ENCODE data around the gene PRAMEF17.
"Not testable (repeated sequence)": the region's sequence is repeated elsewhere in the genome, so short reads cannot be mapped to it uniquely, and the experiment has no call there.

The PRAMEF17 gene

DNA sequence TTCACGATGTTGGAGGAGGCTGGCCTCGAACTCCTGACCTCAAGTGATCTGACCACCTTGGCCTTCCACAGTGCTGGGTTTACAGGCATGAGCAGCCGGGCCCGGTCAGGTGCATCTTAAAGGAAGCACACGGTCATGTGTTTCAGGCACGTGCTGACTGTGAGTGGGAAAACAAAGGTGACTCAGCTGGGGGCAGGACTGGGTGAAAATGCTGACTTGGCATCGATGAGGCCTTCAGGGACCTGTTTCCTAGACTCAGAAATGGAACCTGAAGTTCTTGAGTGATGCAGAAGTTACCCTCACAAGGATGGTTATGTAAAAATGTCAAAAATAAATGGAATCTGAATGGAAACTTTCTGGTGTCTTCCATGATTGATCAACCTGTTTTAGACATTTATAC lies 3.6 kb downstream of the PRAMEF17 start:
- not testable (repeated sequence) for H3K4me1 ChIP-seq (ENCODE audit: control insufficient read depth, insufficient read depth, low read length); H3K36me3 ChIP-seq (ENCODE audit: control insufficient read depth, insufficient read depth, low read length); H3K4me3 ChIP-seq (ENCODE audit: low read depth, low read length); H3K27me3 ChIP-seq (ENCODE audit: control insufficient read depth, insufficient read depth, low read length); H3K9ac ChIP-seq (ENCODE audit: low read depth, low read length); H3K27ac ChIP-seq (ENCODE audit: low read depth, low read length)
- peaks cover 65% of the 10 kb centered on the region for H3K9me3 ChIP-seq (ENCODE audit: control insufficient read depth, insufficient read depth, low read length)

DNA sequence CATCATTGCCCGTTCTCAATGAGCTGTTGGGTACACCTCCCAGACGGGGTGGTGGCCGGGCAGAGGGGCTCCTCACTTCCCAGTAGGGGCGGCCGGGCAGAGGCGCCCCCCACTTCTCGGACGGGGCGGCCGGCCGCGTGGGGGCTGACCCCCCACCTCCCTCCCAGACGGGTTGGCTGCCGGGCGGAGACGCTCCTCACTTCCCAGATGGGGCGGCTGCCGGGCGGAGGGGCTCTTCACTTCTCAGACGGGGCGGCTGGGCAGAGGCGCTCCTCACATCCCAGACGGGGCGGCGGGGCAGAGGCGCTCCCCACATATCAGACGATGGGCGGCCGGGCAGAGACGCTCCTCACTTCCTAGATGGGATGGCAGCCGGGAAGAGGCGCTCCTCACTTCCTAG lies 5.3 kb downstream of the PRAMEF17 start:
- H3K4me3 ChIP-seq (ENCODE audit: low read depth, low read length); H3K27ac ChIP-seq (ENCODE audit: low read depth, low read length); H3K27me3 ChIP-seq (ENCODE audit: control insufficient read depth, insufficient read depth, low read length); H3K9ac ChIP-seq (ENCODE audit: low read depth, low read length); H3K4me1 ChIP-seq (ENCODE audit: control insufficient read depth, insufficient read depth, low read length); H3K36me3 ChIP-seq (ENCODE audit: control insufficient read depth, insufficient read depth, low read length): not testable (repeated sequence)
- H3K9me3 ChIP-seq (ENCODE audit: control insufficient read depth, insufficient read depth, low read length), result peaks cover 70% of the 10 kb centered on the region

DNA sequence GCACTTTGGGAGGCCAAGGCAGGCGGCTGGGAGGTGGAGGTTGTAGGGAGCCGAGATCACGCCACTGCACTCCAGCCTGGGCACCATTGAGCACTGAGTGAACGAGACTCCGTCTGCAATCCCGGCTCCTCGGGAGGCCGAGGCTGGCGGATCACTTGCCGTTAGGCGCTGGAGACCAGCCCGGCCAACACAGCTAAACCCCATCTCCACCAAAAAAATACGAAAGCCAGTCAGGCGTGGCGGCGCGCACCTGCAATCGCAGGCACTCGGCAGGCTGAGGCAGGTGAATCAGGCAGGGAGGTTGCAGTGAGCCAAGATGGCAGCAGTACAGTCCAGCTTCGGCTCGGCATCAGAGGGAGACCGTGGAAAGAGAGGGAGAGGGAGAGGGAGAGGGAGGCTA lies 5.9 kb downstream of the PRAMEF17 start:
- H3K4me3 ChIP-seq (ENCODE audit: low read depth, low read length); H3K36me3 ChIP-seq (ENCODE audit: control insufficient read depth, insufficient read depth, low read length); H3K27me3 ChIP-seq (ENCODE audit: control insufficient read depth, insufficient read depth, low read length); H3K4me1 ChIP-seq (ENCODE audit: control insufficient read depth, insufficient read depth, low read length); H3K9ac ChIP-seq (ENCODE audit: low read depth, low read length); H3K27ac ChIP-seq (ENCODE audit: low read depth, low read length): not testable (repeated sequence)
- H3K9me3 ChIP-seq (ENCODE audit: control insufficient read depth, insufficient read depth, low read length), result peaks cover 66% of the 10 kb centered on the region

DNA sequence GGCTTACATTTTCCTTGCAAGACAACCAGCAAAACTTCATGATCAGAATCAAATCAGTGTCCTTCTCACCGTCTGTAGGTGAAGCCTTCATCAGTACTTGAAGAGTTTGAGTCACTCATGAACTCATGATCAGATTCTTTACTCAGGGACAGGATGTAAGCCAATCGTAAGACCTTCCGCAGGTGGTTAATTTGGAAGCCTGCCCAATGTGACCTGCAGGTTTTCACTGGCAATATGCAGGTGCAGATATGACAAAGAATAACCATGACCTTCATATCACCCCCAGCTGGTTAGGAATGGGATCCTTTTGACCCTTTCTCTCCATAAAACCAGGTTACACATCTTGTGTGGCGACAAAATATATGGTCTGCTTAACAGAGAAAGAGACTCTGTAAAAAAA lies 18.4 kb downstream of the PRAMEF17 start:
- H3K9me3 ChIP-seq (ENCODE audit: control insufficient read depth, insufficient read depth, low read length), result peaks cover 74% of the 10 kb centered on the region
- H3K4me3 ChIP-seq (ENCODE audit: low read depth, low read length), result no peak overlapping the region
- H3K36me3 ChIP-seq (ENCODE audit: control insufficient read depth, insufficient read depth, low read length), result no peaks in the 10 kb centered on the region
- no peaks in the 10 kb centered on the region for H3K27me3 ChIP-seq (ENCODE audit: control insufficient read depth, insufficient read depth, low read length)
- H3K9ac ChIP-seq (ENCODE audit: low read depth, low read length), result no peak overlapping the region
- no peak overlapping the region for H3K27ac ChIP-seq (ENCODE audit: low read depth, low read length)
- H3K4me1 ChIP-seq (ENCODE audit: control insufficient read depth, insufficient read depth, low read length), result no peaks in the 10 kb centered on the region

DNA sequence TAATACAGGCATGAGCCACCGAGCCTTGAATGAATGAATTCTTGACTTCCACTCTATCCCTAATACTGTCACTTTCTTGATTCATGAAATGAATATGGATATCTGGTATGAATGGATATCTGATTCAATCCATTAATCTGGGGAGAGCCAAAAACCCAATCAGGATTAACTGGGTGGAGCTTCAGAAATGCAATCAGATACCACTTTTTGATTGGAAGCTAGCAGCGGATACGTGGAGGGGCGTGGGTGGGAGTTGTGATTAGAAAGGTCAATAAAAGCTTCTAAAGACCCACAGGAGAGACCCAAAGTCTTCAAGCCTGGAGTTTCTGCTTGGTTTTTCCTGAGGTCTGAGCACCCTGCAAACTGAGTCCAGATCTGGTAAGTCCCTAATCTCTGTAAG lies 20.7 kb downstream of the PRAMEF17 start, which contains the start of gene PRAMEF20:
TSS of gene PRAMEF20 (plus strand) at position 301 of the 400 bp plus-strand sequence. CDS start 5,905 bp downstream, outside the sequence.
- H3K27ac ChIP-seq (ENCODE audit: low read depth, low read length); H3K4me1 ChIP-seq (ENCODE audit: control insufficient read depth, insufficient read depth, low read length): not testable (repeated sequence)
- H3K9me3 ChIP-seq (ENCODE audit: control insufficient read depth, insufficient read depth, low read length), result peaks cover 76% of the 10 kb centered on the region

DNA sequence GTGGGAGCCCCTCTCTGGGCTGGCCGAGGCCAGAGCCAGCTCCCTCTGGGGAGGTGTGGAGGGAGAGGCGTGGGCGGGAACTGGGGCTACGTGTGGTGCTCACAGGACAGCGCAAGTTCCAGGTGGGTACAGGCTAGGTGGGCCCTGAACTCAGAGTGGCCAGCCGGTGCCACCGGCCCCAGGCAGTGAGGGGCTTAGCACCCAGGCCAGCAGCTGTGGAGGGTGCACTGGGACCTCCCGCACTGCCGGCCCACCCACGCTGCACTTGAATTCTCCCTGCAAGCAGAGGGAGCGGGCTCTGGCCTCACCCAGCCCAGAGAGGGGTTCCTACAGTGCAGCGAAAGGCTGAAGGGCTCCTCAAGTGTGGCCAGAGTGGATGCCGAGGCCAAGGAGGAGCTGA lies 41.1 kb downstream of the PRAMEF17 start:
- Histone ChIP-seq H3K4me3 (ENCODE audit: low read depth, low read length) (no peak overlapping the region), H3K9me3 (ENCODE audit: control insufficient read depth, insufficient read depth, low read length) (peaks cover 64% of the 10 kb centered on the region), H3K27ac (ENCODE audit: low read depth, low read length) (no peak overlapping the region), H3K36me3 (ENCODE audit: control insufficient read depth, insufficient read depth, low read length) (no peaks in the 10 kb centered on the region), H3K4me1 (ENCODE audit: control insufficient read depth, insufficient read depth, low read length) (no peaks in the 10 kb centered on the region), H3K9ac (ENCODE audit: low read depth, low read length) (no peak overlapping the region), H3K27me3 (ENCODE audit: control insufficient read depth, insufficient read depth, low read length) (no peaks in the 10 kb centered on the region)

More for the DNA sequence above, 20.7 kb downstream of the PRAMEF17 start, which contains the start of gene PRAMEF20:
- not testable (repeated sequence) for H3K36me3 ChIP-seq (ENCODE audit: control insufficient read depth, insufficient read depth, low read length); H3K27me3 ChIP-seq (ENCODE audit: control insufficient read depth, insufficient read depth, low read length); H3K9ac ChIP-seq (ENCODE audit: low read depth, low read length); H3K4me3 ChIP-seq (ENCODE audit: low read depth, low read length)

DNA sequence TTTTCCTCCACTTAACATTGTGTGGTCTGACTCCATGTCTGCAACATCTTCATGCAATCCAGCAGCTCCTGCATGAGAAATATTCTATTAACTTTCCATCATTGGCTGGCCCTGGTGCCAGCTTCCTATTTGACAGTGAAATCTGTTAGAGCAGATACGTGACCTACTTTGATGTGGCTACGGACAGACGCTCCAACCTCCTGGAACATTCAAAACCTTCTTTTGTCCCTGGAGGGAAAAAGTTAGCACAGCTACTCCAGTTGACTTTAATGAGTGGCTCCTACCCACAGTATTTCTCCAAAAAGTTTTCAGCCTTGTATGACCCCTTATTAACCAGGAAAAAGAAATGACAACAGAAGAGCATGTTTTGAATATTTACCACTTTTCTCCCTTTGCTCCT lies 42.8 kb downstream of the PRAMEF17 start:
- H3K27me3 ChIP-seq (ENCODE audit: control insufficient read depth, insufficient read depth, low read length), result no peaks in the 10 kb centered on the region
- no peak overlapping the region for H3K4me3 ChIP-seq (ENCODE audit: low read depth, low read length)
- peaks cover 71% of the 10 kb centered on the region for H3K9me3 ChIP-seq (ENCODE audit: control insufficient read depth, insufficient read depth, low read length)
- H3K36me3 ChIP-seq (ENCODE audit: control insufficient read depth, insufficient read depth, low read length), result no peaks in the 10 kb centered on the region
- no peak overlapping the region for H3K27ac ChIP-seq (ENCODE audit: low read depth, low read length)
- no peak overlapping the region for H3K9ac ChIP-seq (ENCODE audit: low read depth, low read length)
- H3K4me1 ChIP-seq (ENCODE audit: control insufficient read depth, insufficient read depth, low read length), result no peaks in the 10 kb centered on the region

DNA sequence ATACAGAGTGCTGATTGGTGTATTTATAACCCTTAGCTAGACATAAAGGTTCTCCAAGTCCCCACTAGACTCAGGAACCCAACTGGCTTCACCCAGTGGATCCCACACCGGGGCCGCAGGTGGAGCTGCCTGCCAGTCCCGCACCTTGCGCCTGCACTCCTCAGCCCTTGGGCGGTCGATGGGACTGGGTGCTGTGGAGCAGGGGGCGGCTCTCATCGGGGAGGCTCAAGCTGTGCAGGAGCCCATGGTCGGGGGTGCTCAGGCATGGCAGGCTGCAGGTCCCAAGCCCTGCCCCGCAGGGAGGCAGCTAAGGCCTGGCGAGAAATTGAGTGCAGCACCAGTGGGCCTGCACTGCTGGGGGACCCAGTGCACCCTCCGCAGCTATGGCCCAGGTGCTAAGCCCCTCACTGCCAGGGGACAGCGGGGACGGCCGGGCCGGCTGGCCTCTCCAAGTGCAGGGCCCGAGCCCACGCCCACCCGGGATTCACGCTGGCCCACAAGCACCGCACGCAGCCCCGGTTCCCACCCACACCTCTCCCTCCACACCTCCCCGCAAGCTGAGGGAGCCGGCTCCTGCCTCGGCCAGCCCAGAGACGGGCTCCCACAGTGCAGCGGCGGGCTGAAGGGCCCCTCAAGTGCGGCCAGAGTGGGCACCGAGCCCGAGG lies 44.4 kb downstream of the PRAMEF17 start:
- H3K4me1 ChIP-seq (ENCODE audit: control insufficient read depth, insufficient read depth, low read length); H3K27me3 ChIP-seq (ENCODE audit: control insufficient read depth, insufficient read depth, low read length); H3K4me3 ChIP-seq (ENCODE audit: low read depth, low read length); H3K27ac ChIP-seq (ENCODE audit: low read depth, low read length); H3K36me3 ChIP-seq (ENCODE audit: control insufficient read depth, insufficient read depth, low read length); H3K9ac ChIP-seq (ENCODE audit: low read depth, low read length): not testable (repeated sequence)
- H3K9me3 ChIP-seq (ENCODE audit: control insufficient read depth, insufficient read depth, low read length), result peaks cover 76% of the 10 kb centered on the region

DNA sequence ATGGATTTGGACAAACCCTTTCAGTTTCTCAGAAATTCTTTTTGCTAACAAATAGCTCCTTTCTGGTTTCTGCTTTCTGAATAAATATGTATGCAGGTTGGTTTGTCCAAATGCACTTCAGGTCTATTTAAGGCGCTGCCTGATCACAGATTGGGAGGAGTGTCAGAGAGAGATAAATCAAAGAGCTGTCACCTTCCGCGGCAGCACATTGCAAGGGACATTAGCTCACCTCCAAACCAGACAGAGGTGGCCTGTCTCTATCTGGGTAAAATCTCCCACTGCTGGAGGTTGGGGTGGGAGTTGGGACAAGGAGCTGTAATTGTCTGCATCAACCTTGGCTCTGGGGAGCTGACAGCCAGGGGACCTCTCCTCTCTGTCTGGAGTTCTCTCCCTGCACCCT lies 46.0 kb downstream of the PRAMEF17 start:
- H3K9me3 ChIP-seq (ENCODE audit: control insufficient read depth, insufficient read depth, low read length), result peaks cover 67% of the 10 kb centered on the region
- H3K4me3 ChIP-seq (ENCODE audit: low read depth, low read length), result no peak overlapping the region
- no peaks in the 10 kb centered on the region for H3K36me3 ChIP-seq (ENCODE audit: control insufficient read depth, insufficient read depth, low read length)

DNA sequence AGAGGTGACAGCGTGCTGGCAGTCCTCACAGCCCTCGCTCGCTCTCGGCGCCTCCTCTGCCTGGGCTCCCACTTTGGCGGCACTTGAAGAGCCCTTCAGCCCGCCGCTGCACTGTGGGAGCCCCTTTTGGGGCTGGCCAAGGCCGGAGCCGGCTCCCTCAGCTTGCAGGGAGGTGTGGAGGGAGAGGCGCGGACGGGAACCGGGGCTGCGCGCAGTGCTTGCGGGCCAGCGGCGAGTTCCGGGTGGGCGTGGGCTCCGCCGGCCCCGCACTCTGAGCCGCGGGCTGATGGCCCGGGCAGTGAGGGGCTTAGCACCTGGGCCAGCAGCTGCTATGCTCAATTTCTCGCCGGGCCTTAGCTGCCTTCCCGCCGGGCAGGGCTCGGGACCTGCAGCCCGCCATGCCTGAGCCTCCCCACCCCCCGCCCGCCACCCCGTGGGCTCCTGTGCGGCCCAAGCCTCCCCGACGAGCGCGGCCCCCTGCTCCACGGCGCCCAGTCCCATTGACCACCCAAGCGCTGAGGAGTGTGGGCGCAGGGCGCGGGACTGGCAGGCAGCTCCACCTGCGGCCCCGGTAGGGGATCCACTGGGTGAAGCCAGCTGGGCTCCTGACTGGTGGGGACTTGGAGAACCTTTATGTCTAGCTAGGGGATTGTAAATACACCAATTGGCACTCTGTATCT lies 49.8 kb downstream of the PRAMEF17 start:
- H3K9me3 ChIP-seq (ENCODE audit: control insufficient read depth, insufficient read depth, low read length), result peaks cover 69% of the 10 kb centered on the region
- not testable (repeated sequence) for H3K4me1 ChIP-seq (ENCODE audit: control insufficient read depth, insufficient read depth, low read length); H3K36me3 ChIP-seq (ENCODE audit: control insufficient read depth, insufficient read depth, low read length); H3K27ac ChIP-seq (ENCODE audit: low read depth, low read length); H3K4me3 ChIP-seq (ENCODE audit: low read depth, low read length); H3K27me3 ChIP-seq (ENCODE audit: control insufficient read depth, insufficient read depth, low read length); H3K9ac ChIP-seq (ENCODE audit: low read depth, low read length)

More for the DNA sequence above, 46.0 kb downstream of the PRAMEF17 start:
- Histone ChIP-seq H3K9ac (ENCODE audit: low read depth, low read length) (no peak overlapping the region), H3K27me3 (ENCODE audit: control insufficient read depth, insufficient read depth, low read length) (no peaks in the 10 kb centered on the region), H3K27ac (ENCODE audit: low read depth, low read length) (no peak overlapping the region), H3K4me1 (ENCODE audit: control insufficient read depth, insufficient read depth, low read length) (no peaks in the 10 kb centered on the region)

Measured in HUES48 (cell line).